HG03442 (cell line): Measurements from ENCODE around the gene ATXN1.
"Not testable (repeated sequence)": the region's sequence is repeated elsewhere in the genome, so short reads cannot be mapped to it uniquely, and the experiment has no call there.

Experiments used
- ATAC-seq: cut with Tn5 transposase; IDR thresholded peaks from one replicate; pipeline ENCODE4 v1.9.1; 2021; ENCODE audit warnings: mild to moderate bottlenecking, moderate library complexity; ENCODE audit not compliant: unreplicated experiment

ATXN1 gene

GRCh38 chr6:16470502-16471221, 290.6 kb downstream of the ATXN1 start:
- no peak for ATAC-seq

DNA sequence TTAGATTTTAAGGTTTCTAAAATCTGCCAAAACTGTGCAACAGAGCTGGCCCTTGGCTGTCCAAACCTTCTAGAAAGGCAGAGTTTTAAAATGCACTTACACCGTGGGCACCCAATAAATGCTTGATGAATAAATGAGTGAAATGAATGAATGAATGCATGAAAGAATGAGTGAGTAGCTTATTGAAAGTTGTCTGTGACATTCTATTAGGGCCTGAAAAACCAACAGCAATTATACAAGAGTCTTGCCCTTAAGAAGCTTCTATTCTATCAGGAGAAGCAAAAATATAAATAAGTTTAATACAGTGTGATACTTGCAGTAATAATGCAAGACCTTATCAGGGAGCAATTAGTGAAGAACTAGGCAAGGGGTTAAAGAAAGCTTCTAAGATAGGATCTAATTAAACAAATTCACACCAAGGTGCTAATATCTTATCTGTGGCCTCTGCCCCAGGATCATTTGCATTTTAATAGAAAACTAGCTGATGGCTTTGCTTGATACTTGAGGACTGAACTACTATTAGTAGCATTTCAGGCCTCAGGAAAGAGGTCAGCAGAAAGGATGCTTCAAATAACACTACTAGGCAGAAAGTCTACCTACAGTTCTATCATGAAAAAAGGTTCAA, 292.2 kb downstream of the ATXN1 start:
- no peak for ATAC-seq

DNA sequence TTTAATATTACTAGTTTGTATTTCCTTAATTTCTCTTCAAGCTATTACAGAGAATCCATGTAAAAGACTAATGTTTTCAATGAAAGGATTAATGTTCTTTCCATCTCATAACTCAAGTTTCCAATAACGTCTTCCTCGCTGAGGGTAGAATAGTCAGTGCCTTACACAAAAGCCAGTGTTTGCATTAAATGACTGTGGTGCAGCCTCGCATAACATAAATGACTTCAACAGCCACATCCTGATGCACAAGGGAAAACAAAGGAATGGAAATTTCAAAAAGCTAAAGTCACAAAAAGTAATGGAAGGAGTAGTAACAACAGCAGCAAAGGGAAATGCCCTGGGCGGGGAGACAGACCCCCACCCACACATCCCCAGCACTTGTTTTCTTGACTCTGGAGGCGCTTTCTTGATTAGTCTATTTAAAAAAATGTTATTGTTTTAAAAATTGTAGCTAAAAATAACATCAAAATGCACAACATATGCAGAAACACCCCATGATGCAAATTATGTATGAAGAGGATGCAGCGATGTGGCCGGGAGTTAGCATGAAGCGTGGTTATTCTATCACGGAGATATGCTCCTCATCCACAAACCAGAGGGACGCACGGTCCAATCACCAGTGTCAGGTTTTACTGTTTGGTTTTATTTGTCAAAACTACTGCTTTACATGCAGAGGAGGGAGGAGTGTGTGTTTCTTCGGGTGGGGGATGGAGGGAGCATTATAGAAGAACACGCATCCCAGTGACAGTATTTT, 294.3 kb downstream of the ATXN1 start:
- no peak for ATAC-seq

DNA sequence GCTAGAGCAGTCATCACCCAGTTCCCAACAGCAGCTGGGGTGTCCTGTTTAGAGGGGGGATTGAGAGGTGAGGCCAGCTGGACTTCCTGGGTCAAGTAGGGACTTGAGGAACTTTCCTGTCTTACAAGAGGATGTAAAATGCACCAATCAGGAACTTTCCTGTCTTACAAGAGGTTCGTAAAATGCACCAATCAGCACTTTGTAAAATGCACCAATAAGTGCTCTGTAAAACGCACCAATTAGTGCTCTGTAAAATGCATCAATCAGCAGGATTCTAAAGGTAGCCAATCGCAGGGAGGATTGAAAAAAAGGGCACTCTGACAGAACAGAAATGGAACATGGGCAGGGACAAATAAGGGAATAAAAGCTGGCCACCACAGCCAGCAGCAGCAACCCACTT, 297.2 kb downstream of the ATXN1 start:
- no peak for ATAC-seq

DNA sequence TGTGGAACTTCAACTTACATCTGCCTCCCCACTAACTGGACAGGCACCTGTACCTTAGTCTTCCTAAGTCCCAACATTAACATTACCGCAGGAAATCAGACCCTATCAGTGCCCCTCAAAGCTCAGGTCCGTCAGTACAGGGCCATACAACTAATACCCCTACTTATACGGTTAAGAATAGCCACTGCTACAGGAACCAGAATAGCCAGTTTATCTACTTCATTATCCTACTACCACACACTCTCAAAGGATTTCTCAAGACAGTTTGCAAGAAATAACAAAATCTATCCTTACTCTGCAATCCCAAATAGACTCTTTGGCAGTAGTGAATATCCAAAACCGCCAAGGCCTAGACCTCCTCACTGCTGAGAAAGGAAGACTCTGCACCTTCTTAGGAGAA, 298.0 kb downstream of the ATXN1 start:
- not testable (repeated sequence) for ATAC-seq

- no peak for ATAC-seq
Observed at GRCh38 chr6:16461491-16461890, 299.8 kb downstream of the ATXN1 start.

- ATAC-seq, result not testable (repeated sequence)
Observed at GRCh38 chr6:16459472-16459871, 301.8 kb downstream of the ATXN1 start.

DNA sequence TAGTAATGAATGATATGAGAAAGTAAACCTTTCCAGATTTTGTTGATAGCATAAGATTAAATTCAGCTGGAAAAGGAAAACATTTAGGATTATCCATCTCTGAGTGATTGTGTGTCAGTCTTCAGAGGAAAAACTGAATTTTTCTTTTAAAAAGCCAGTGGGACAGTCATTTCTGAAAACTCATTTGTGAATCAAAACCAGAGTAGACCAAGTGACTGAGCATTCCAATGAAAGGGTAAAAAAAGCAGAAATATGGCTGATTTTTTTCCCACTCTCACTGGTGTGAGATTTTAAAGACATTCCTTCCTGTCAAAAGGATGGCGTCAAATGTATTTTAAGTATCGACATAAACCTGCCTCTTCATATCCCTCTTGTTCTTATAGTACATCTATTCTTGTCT, 308.9 kb downstream of the ATXN1 start:
- no peak for ATAC-seq

DNA sequence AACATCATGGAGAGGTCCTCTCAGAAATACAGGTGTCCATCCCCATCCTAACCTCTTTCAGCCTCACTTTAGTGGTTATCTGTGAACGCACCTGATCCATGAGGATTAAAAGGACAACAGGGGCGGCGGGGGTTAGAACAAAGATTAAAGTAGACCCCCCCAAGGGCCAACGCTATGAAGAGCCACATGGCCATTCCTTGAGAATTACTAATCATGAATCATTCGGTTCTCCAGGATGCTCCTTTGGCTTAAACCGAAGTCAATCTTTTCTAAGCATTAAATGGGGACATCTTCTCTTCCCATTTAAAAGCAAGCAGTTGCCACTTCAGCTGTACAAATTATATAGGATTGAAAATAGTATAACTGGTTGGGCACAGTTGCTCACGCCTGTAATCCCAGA, 310.4 kb downstream of the ATXN1 start:
- no peak for ATAC-seq

DNA sequence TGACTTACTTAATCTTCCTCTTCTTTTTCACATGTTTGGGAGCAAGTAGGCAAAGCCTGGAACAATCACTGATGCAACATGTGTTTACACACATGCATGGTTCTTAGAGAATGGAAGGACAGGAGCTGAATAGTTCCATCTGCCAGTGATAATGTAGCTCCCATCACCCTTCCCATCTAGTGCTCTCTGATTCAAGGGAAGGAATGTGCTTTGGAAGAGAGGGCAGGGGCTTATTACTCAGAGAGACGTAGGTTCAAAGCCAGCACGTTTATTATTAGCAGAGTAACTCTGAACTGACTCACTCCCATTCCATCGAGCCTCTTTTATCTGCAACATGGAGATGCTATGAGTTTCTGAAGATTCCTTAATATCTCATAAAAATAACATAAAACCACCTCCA, 311.0 kb downstream of the ATXN1 start:
- ATAC-seq, result no peak

- ATAC-seq, result no peak
Observed at GRCh38 chr6:16446273-16446672, 315.0 kb downstream of the ATXN1 start.

DNA sequence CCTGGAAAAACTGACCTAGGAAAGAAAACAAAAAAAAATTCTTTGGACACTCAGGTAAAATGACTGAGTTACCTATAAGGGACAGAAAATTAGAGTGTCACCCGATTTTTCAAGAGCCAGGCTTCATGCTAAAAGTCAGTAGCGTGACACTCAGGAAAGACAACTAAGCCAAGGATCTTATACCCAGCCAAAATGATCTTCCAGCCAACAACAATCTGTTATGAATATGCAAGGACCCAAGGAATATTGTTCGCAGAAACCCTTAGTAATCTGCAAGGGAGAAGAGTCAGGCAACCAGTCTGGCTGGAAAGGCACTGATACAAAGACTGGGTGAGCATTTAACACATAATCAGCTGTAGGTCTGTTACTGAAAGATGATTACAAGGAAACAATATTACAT, 319.2 kb downstream of the ATXN1 start:
- no peak for ATAC-seq

DNA sequence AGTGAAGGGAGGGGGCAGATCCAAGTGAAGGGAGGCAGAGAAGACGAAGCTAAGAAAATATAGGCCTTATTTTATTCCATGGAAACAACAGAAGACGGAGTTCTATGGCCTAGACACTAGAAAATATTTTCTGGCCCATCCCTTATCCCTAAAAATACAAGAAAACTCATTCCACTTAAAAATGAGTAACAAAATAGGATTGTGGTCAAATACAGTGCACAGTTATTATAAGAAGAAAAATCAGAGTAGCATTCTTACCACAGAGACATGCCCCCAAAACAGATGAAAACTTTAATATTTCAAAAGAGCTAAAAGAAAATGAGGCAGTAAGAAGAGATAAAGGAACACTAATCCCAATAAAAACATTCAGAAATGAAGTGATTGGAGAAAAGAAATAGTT, 320.0 kb downstream of the ATXN1 start:
- ATAC-seq, result no peak

- ATAC-seq, result no peak
Observed at GRCh38 chr6:16440636-16441212, 320.5 kb downstream of the ATXN1 start.

DNA sequence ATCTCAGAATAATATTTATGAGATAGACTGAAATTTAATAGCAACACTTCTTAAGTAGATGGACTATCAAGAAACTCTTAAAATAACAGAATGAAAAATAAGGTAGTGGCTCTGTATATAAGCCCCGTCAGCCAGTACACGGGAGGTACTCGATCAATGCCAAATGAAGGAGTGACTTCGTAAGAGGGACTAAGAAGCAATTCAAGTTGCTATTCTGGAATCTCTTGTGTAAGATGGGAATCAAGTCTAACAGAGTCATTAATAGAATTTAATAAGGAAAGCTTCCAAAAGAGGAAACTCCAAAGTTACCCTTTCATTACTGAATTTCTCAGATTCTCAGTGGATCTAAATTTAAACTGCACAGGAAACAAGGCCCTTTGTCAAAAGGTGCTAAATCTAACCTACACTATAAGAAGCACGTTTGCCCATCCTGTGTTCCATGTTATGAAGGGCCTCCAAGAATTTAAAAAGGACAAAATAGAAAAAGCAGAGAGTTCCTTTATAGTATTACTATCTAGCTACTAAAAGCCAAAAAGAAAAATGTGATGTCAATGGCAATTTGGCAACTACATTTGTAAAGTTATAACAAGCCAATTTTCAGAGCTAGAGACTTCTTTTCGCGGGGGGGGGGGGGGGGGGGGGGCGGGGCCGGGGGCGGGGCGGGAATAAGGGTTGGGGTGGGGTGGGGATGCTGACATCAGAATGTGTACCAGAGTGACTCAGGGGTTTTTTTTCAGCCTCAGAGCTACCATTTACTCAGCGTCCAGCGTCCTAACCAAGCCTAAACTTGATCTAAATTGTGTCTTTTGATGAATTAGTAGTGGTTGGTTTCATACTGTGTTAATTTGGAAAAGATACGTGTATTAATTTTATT, 322.3 kb downstream of the ATXN1 start:
- no peak for ATAC-seq

DNA sequence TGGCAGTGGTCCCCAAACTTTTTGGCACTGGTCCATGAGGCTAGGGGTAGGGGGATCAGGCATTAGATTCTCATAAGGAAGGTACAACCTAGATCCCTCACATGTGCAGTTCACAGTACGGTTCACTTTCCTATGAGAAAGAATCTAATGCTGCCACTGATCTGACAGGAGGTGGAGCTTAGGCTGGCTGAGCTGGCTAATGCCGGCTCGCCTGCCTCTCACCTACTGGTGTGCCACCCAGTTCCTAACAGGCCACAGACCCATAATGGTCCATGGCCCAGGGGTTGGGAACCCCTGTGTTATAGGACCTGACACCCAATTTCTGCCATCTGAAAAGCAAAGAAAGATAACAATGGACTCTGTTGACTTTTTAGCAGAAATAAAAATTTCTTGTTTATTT, 323.3 kb downstream of the ATXN1 start:
- no peak for ATAC-seq

DNA sequence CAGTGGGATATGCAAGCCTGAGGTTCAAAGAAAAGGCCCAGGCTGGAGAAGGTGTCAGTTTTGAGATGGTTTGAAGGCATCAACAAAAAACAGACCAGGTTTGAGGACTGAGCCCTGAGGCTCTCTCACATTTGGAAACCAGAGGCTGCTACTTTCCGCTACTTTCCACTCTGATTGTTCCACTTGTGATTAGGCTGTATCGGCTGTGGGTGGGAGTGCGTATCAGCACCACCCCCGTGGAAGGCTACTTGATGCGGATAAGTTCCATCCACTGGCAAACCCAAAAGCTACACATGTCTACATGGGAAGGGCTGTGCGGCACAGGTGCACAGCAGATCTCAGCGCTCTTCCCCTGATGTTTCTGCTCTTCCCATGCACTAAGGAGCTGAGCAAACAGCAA, 324.2 kb downstream of the ATXN1 start:
- no peak for ATAC-seq

DNA sequence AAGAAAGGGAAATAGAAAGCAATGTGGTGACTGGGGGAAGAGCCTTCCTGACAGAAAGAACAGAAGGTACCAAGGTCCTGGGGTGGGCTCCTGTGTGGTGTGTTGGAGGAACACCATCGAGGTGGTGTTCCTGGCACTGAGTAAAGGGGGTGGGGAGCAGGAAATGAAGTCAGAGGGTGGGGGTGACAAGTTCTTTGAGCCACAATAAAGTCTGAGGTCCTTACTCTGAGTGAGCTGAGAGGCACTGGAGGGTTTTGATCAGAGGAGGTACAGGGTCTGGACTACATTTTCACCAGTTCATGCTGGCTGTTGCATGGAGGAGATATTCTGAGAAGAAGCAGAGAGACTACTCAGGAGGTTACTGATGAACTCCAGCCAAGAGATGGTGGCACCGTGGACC, 324.7 kb downstream of the ATXN1 start:
- no peak for ATAC-seq

GRCh38 chr6:16434885-16435284, 326.4 kb downstream of the ATXN1 start:
- no peak for ATAC-seq

DNA sequence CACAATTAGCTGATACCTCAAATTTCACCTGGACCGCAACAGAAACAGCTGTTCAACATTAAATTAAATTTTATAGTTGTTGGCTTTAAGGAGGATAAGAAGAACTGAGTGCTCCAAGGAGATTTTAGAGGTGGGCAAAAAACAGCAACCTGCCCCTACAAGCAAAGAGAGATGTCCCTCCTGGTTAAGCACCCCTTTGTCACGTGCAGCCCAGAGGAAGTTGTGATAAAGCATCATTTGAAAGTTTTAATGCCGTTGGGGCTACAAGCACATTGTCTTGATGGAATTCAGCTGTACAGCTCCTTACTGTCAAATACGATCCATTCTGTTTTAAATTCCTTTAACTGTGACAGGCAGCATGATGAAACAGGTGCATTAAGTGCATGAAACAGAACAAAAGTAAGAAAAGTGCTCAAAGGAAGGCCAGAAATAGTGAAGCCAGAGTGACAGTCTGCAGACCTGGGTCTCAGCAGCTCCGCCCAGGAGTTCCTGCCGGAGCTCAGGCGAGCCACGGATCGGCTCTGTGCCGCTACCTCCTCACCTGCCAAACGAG, 327.8 kb downstream of the ATXN1 start:
- no peak for ATAC-seq
